ENCODE results near the gene GOLGA7B.

The GOLGA7B gene

DNA sequence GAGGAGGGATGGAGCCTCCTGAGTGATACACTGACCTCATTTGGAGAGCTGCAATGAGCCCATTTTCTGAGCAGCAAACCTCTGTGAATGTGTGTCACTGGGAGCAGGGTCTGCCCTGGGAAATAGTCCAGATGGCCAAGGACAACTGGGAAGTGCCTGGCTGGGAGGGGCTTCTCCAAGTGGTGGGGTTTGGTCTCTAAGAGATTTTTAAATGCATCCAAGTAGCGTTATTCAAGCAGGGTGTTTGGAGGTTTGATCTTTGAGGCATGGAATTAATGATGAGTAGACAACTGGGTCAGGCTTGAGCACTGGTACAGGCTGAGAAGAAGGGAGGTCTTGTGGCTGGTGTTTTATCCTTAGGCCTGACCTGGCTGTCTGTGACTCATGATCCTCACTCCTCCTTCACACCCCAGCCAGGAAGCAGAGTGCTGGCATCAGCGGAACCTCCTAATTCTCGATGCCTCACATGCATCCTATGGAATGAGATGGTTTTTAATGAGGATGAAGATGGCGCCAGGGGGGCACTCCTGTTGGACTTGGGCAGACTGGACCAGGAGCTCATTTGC is 3.3 kb downstream of the GOLGA7B start (continued):
- TF ChIP-seq, protein P1, sequence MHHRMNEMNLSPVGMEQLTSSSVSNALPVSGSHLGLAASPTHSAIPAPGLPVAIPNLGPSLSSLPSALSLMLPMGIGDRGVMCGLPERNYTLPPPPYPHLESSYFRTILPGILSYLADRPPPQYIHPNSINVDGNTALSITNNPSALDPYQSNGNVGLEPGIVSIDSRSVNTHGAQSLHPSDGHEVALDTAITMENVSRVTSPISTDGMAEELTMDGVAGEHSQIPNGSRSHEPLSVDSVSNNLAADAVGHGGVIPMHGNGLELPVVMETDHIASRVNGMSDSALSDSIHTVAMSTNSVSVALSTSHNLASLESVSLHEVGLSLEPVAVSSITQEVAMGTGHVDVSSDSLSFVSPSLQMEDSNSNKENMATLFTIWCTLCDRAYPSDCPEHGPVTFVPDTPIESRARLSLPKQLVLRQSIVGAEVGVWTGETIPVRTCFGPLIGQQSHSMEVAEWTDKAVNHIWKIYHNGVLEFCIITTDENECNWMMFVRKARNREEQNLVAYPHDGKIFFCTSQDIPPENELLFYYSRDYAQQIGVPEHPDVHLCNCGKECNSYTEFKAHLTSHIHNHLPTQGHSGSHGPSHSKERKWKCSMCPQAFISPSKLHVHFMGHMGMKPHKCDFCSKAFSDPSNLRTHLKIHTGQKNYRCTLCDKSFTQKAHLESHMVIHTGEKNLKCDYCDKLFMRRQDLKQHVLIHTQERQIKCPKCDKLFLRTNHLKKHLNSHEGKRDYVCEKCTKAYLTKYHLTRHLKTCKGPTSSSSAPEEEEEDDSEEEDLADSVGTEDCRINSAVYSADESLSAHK (tag by site-specific recombination; IDR thresholded peaks at IDR 0.05): no peak
- no peak for TF ChIP-seq ZNF521 (tag by site-specific recombination; IDR thresholded peaks at IDR 0.05)

DNA sequence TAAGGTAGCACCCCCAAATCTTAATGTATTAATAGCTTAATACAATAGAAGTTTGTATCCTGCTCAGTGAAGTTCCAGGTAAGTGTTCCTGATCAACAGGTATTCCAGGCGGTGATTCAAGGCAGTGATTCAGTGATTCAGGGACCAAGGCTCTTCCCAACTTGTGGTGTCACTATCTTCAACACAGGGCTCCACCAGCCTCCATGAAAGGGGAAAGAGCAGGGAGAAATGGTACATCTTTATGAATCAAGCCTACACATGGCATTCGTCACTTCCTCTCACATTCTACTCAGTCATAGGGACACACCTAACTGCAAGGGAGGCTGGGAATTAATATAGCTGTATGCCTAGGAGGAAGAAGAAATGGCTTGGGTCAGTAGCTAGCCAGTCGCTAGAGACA is 5.1 kb downstream of the GOLGA7B start:
- Histone ChIP-seq H3K36me3 (ENCODE audit: control insufficient read depth in 2 of 2, insufficient read depth in 1 of 2, low read length in 2 of 2) (no peaks in the 10 kb centered on the region), H3K4me3 (ENCODE audit: low read depth, low read length) (no peak overlapping the region), H3K9me3 (ENCODE audit: control insufficient read depth, insufficient read depth, low read depth, low read length) (no peaks in the 10 kb centered on the region), H3K4me1 (ENCODE audit: control insufficient read depth, insufficient read depth, low read length) (no peaks in the 10 kb centered on the region), H3K27ac (ENCODE audit: extremely low read depth, low read depth, low read length) (no peak overlapping the region)
- CTCF ChIA-PET: no interaction called here
- POLR2A ChIA-PET: no interaction called here
- TF ChIP-seq ZNF248 (tag by site-specific recombination; IDR thresholded peaks at IDR 0.05): no peak
- TF ChIP-seq ZNF585B (tag by site-specific recombination; IDR thresholded peaks at IDR 0.05): no peak
- TF ChIP-seq ZNF792 (tag by site-specific recombination; IDR thresholded peaks at IDR 0.05): no peak
- TF ChIP-seq SCRT1 (tag by site-specific recombination; IDR thresholded peaks at IDR 0.05; ENCODE audit: borderline replicate concordance): 0 out of 2 replicates have a peak, but pooled peaks have one; percentile 15
- TF ChIP-seq, protein P2, sequence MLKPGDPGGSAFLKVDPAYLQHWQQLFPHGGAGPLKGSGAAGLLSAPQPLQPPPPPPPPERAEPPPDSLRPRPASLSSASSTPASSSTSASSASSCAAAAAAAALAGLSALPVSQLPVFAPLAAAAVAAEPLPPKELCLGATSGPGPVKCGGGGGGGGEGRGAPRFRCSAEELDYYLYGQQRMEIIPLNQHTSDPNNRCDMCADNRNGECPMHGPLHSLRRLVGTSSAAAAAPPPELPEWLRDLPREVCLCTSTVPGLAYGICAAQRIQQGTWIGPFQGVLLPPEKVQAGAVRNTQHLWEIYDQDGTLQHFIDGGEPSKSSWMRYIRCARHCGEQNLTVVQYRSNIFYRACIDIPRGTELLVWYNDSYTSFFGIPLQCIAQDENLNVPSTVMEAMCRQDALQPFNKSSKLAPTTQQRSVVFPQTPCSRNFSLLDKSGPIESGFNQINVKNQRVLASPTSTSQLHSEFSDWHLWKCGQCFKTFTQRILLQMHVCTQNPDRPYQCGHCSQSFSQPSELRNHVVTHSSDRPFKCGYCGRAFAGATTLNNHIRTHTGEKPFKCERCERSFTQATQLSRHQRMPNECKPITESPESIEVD (tag by site-specific recombination; IDR thresholded peaks at IDR 0.05): no peak
- TF ChIP-seq ZNF202 (tag by site-specific recombination; IDR thresholded peaks at IDR 0.05; ENCODE audit: borderline replicate concordance): no peak
- no peak for TF ChIP-seq KLF8 (tag by site-specific recombination; IDR thresholded peaks at IDR 0.05)
- TF ChIP-seq ELK4 (IDR thresholded peaks at IDR 0.05; ENCODE audit: borderline replicate concordance, low read depth, low read length): no peak
- no peak for TF ChIP-seq ZNF140 (tag by site-specific recombination; IDR thresholded peaks at IDR 0.05)
- peak; percentile 83 for TF ChIP-seq SCRT2 (tag by site-specific recombination; IDR thresholded peaks at IDR 0.05)
- TF ChIP-seq GLI4 (tag by site-specific recombination; IDR thresholded peaks at IDR 0.05): no peak
- no peak for TF ChIP-seq ZNF664 (tag by site-specific recombination; IDR thresholded peaks at IDR 0.05)

- ChIA-PET CTCF (no interaction called here), POLR2A (no interaction called here)
- H3K9me3 ChIP-seq (ENCODE audit: control insufficient read depth, insufficient read depth, low read depth, low read length): no peaks in the 10 kb centered on the region
- H3K27ac ChIP-seq (ENCODE audit: extremely low read depth, low read depth, low read length): no peak overlapping the region
- TF ChIP-seq ZNF561 (tag by site-specific recombination; IDR thresholded peaks at IDR 0.05; ENCODE audit: borderline replicate concordance) (no peak), GLIS1 (tag by site-specific recombination; IDR thresholded peaks at IDR 0.05) (peak; percentile 96), ZIC2 (tag by site-specific recombination; IDR thresholded peaks at IDR 0.05) (peak; percentile 95)
- no peak overlapping the region for H3K4me3 ChIP-seq (ENCODE audit: low read depth, low read length)
- no peaks in the 10 kb centered on the region for H3K4me1 ChIP-seq (ENCODE audit: control insufficient read depth, insufficient read depth, low read length)
- H3K36me3 ChIP-seq (ENCODE audit: control insufficient read depth in 2 of 2, insufficient read depth in 1 of 2, low read length in 2 of 2): no peaks in the 10 kb centered on the region
Measured at GRCh38 chr10:97858001-97858439, 8.4 kb downstream of the GOLGA7B start.

All from HEK293 (cell line).